H9 (cell line): ENCODE measurements around the gene MYT1. TPM values are rescaled to one million over a fixed set of nuclear protein-coding genes. Genes with fewer than 3 reads are reported as not detected.

Source experiments
- DNase-seq: peaks from one replicate; pipeline ENCODE4 v3.0.0-alpha.2; 2017
- H2AFZ ChIP-seq: one replicate; pipeline ENCODE4 v1.6.1; 2013; ENCODE audit warnings: mild to moderate bottlenecking, low read length, control low read depth, moderate library complexity
- H2AK5ac ChIP-seq: 2 replicates; pipeline ENCODE4 v1.6.1; 2013; ENCODE audit warnings: low read length, control low read depth, mixed read lengths; ENCODE audit not compliant: insufficient read length
- H2BK120ac ChIP-seq: one replicate; pipeline ENCODE4 v1.6.1; 2013; ENCODE audit warnings: low read depth, mild to moderate bottlenecking, low read length, control low read depth, inconsistent platforms; ENCODE audit not compliant: poor library complexity, severe bottlenecking
- H2BK12ac ChIP-seq: 2 replicates; pipeline ENCODE4 v1.6.1; 2013; ENCODE audit warnings: low read length, control low read depth, mixed read lengths, low read depth; ENCODE audit not compliant: insufficient read length
- H2BK15ac ChIP-seq: 2 replicates; pipeline ENCODE4 v1.6.1; 2013; ENCODE audit warnings: low read depth, low read length, control low read depth
- H2BK20ac ChIP-seq: one replicate; pipeline ENCODE4 v1.6.1; 2013; ENCODE audit warnings: low read depth, mild to moderate bottlenecking, low read length, control low read depth, inconsistent platforms; ENCODE audit not compliant: poor library complexity, severe bottlenecking
- H2BK5ac ChIP-seq: 2 replicates; pipeline ENCODE4 v1.6.1; 2013; ENCODE audit warnings: low read length, control low read depth, mixed read lengths; ENCODE audit not compliant: insufficient read length
- H3K14ac ChIP-seq: 2 replicates; pipeline ENCODE4 v1.6.1; 2013; ENCODE audit warnings: low read length, control low read depth; ENCODE audit not compliant: insufficient read depth
- H3K18ac ChIP-seq: 2 replicates; pipeline ENCODE4 v1.6.1; 2013; ENCODE audit warnings: low read depth, mild to moderate bottlenecking, mixed read lengths, low read length, control low read depth; ENCODE audit not compliant: insufficient read length
- H3K23ac ChIP-seq: 2 replicates; pipeline ENCODE4 v1.6.1; 2013; ENCODE audit warnings: low read length, control low read depth, mixed read lengths, low read depth; ENCODE audit not compliant: insufficient read length
- H3K23me2 ChIP-seq: 2 replicates; pipeline ENCODE4 v1.6.1; 2013; ENCODE audit warnings: low read depth, mild to moderate bottlenecking, mixed read lengths, low read length, control low read depth; ENCODE audit not compliant: insufficient read length, poor library complexity, severe bottlenecking
- H3K27ac ChIP-seq: 2 replicates; pipeline ENCODE4 v1.5.1; 2013; ENCODE audit warnings: low read length, control low read depth, mixed read lengths, low read depth; ENCODE audit not compliant: insufficient read length
- H3K27me3 ChIP-seq: 2 replicates; pipeline ENCODE4 v1.6.1; 2013; ENCODE audit warnings: low read length, control low read depth, inconsistent platforms; ENCODE audit not compliant: insufficient read depth
- H3K4ac ChIP-seq: 2 replicates; pipeline ENCODE4 v1.6.1; 2013; ENCODE audit warnings: low read depth, mild to moderate bottlenecking, control low read depth, inconsistent platforms, low read length, moderate library complexity
- H3K4me1 ChIP-seq: 2 replicates; pipeline ENCODE4 v1.6.1; 2013; ENCODE audit warnings: low read length, control low read depth, inconsistent platforms; ENCODE audit not compliant: insufficient read depth
- H3K4me2 ChIP-seq: 2 replicates; pipeline ENCODE4 v1.6.1; 2013; ENCODE audit warnings: low read length, control low read depth, mixed read lengths; ENCODE audit not compliant: insufficient read length, insufficient read depth
- H3K56ac ChIP-seq: 2 replicates; pipeline ENCODE4 v1.6.1; 2013; ENCODE audit warnings: low read depth, mild to moderate bottlenecking, mixed read lengths, low read length, control low read depth; ENCODE audit not compliant: insufficient read length
- H3K79me1 ChIP-seq: 2 replicates; pipeline ENCODE4 v1.6.1; 2013; ENCODE audit warnings: low read depth, mild to moderate bottlenecking, moderate library complexity, low read length, control low read depth, inconsistent platforms; ENCODE audit not compliant: insufficient read depth, poor library complexity, severe bottlenecking
- H3K79me2 ChIP-seq: 2 replicates; pipeline ENCODE4 v1.6.1; 2013; ENCODE audit warnings: low read length, control low read depth, inconsistent platforms; ENCODE audit not compliant: insufficient read depth
- H3K9ac ChIP-seq: 2 replicates; pipeline ENCODE4 v1.6.1; 2013; ENCODE audit warnings: low read length, control low read depth, mixed read lengths; ENCODE audit not compliant: insufficient read length; ENCODE audit errors: extremely low read depth
- H3K9me3 ChIP-seq: one replicate; pipeline ENCODE4 v1.6.1; 2013; ENCODE audit warnings: low read depth, low read length, inconsistent platforms; ENCODE audit not compliant: control insufficient read depth
- H3T11ph ChIP-seq: one replicate; pipeline ENCODE4 v1.6.1; 2013; ENCODE audit warnings: mild to moderate bottlenecking, low read length, control low read depth, inconsistent platforms
- H4K20me1 ChIP-seq: one replicate; pipeline ENCODE4 v1.6.1; 2013; ENCODE audit not compliant: control insufficient read depth, insufficient read length, insufficient read depth
- H4K5ac ChIP-seq: 2 replicates; pipeline ENCODE4 v1.6.1; 2013; ENCODE audit warnings: low read depth, mild to moderate bottlenecking, mixed read lengths, low read length, control low read depth; ENCODE audit not compliant: insufficient read length
- H4K8ac ChIP-seq: replicated peaks from 2 replicates; pipeline ENCODE4 v1.6.1; 2013; ENCODE audit warnings: low read length, control low read depth, mixed read lengths, low read depth; ENCODE audit not compliant: insufficient read length
- H4K91ac ChIP-seq: 2 replicates; pipeline ENCODE4 v1.6.1; 2013; ENCODE audit warnings: low read depth, mild to moderate bottlenecking, moderate library complexity, mixed read lengths, low read length, control low read depth; ENCODE audit not compliant: insufficient read length
- H3K27ac Mint-ChIP-seq, 3 experiments: 2 replicates in 2 of 3; 3 replicates in 1 of 3; pipeline ENCODE4 v1.8.0; 2020 to 2021; ENCODE audit warnings: mixed read lengths in 3 of 3, mild to moderate bottlenecking in 1 of 3, moderate library complexity in 1 of 3
- H3K27me3 Mint-ChIP-seq: 2 replicates; pipeline ENCODE4 v1.8.0; 2021; ENCODE audit warnings: low read depth, mild to moderate bottlenecking, moderate library complexity, mixed read lengths
- H3K36me3 Mint-ChIP-seq, 3 experiments: 2 replicates in 2 of 3; 3 replicates in 1 of 3; pipeline ENCODE4 v1.8.0; 2020 to 2021; ENCODE audit warnings: low read depth in 3 of 3, mixed read lengths in 3 of 3; ENCODE audit not compliant: insufficient read depth in 1 of 3
- H3K4me1 Mint-ChIP-seq, 2 experiments: 2 replicates each; pipeline ENCODE4 v1.8.0; 2020; ENCODE audit warnings: mixed read lengths in 2 of 2
- H3K4me3 Mint-ChIP-seq, 2 experiments: 2 replicates in 1 of 2; 3 replicates in 1 of 2; pipeline ENCODE4 v1.8.0; 2020 to 2021; ENCODE audit warnings: mild to moderate bottlenecking in 2 of 2, mixed read lengths in 2 of 2, moderate library complexity in 1 of 2
- H3K9me3 Mint-ChIP-seq, 2 experiments: 2 replicates in 1 of 2; 3 replicates in 1 of 2; pipeline ENCODE4 v1.8.0; 2020; ENCODE audit warnings: mild to moderate bottlenecking in 2 of 2, mixed read lengths in 2 of 2, moderate library complexity in 1 of 2
- CTCF ChIP-seq: fragments of 200-600 bp; sonication (generic); conservative IDR thresholded peaks from 3 replicates; pipeline ENCODE4 v1.8.0; 2021; ENCODE audit warnings: antibody characterized with exemption, mild to moderate bottlenecking
- WGBS: extraction: QIAGEN DNeasy Blood & Tissue Kit; methylation state at CpG from one replicate; pipeline ENCODE4 v1.1.7; 2013; ENCODE audit warnings: missing lambda C conversion rate, low lambda C conversion rate, mixed read lengths; ENCODE audit not compliant: insufficient read length; ENCODE audit errors: extremely low coverage; 5-methylcytosine and 5-hydroxymethylcytosine counted together
- total RNA-seq: library from RNA; stranded (reverse); gene quantifications from 2 replicates; pipeline ENCODE4 v1.2.1, GENCODE V29; 2021

The MYT1 gene
- total RNA-seq, 1 experiment from 2014 or later = 0.79 TPM

GRCh38 chr20:64268174-64268573, 103.9 kb downstream of the MYT1 start:
- H4K20me1 ChIP-seq = no peaks in the 10 kb centered on the region
- no CpG with 5 or more reads among the region's 10 CpGs for WGBS
- H2AK5ac ChIP-seq = no peak overlapping the region
- Mint-ChIP-seq H3K36me3 (peaks cover 22 to 33% (median 33%) of the 10 kb centered on the region in 3 experiments), H3K9me3 (peaks cover 11 to 16% of the 10 kb centered on the region in 2 experiments; a peak in 4 of 5 replicates), H3K4me3 (no peak overlapping the region), H3K27ac (no peak overlapping the region), H3K27me3 (no peaks in the 10 kb centered on the region; the same call in 1 of the 2 replicates), H3K4me1 (peaks cover 3% of the 10 kb centered on the region in 2 experiments; a peak in 3 of 4 replicates)
- H2BK5ac ChIP-seq = no peak overlapping the region
- H3K9me3 ChIP-seq = no peaks in the 10 kb centered on the region
- no peak for DNase-seq
- no peak overlapping the region for H2BK120ac ChIP-seq
- no peak overlapping the region for H3K27ac ChIP-seq
- peaks cover 3% of the 10 kb centered on the region for H3K79me1 ChIP-seq
- H3K79me2 ChIP-seq = peaks cover 2% of the 10 kb centered on the region; the same call in 1 of the 2 replicates
- H3K56ac ChIP-seq = no peak overlapping the region
- no peak overlapping the region for H2AFZ ChIP-seq
- no peak overlapping the region for H2BK15ac ChIP-seq
- no peak overlapping the region for H3K18ac ChIP-seq
- no peak overlapping the region for H4K91ac ChIP-seq
- no peak for TF ChIP-seq CTCF
- no peak overlapping the region for H3T11ph ChIP-seq
- no peak overlapping the region for H3K4me2 ChIP-seq
- H3K23ac ChIP-seq = no peak overlapping the region
- no peak overlapping the region for H3K9ac ChIP-seq
- no peak overlapping the region for H3K14ac ChIP-seq
- H3K4me1 ChIP-seq = no peaks in the 10 kb centered on the region
- H3K23me2 ChIP-seq = no peaks in the 10 kb centered on the region
- H4K8ac ChIP-seq = no peak overlapping the region
- H3K27me3 ChIP-seq = no peaks in the 10 kb centered on the region
- H2BK20ac ChIP-seq = no peak overlapping the region
- H4K5ac ChIP-seq = no peak overlapping the region
- H2BK12ac ChIP-seq = no peak overlapping the region
- no peak overlapping the region for H3K4ac ChIP-seq
